Vagina (tissue), 2 donors: ENCODE data around the gene CAPN3. TPM values are rescaled to one million over a fixed set of nuclear protein-coding genes. Genes with fewer than 3 reads are reported as not detected.

Experiments
- DNase-seq, 2 donors: peaks; one replicate each; pipeline ENCODE4 v3.0.0-alpha.2; 2017; ENCODE audit errors: extremely low spot score in 2 of 2
- H3K27ac ChIP-seq: fragments of 200-600 bp; sonication (generic); one replicate; pipeline ENCODE4 v1.5.1; 2019
- H3K27me3 ChIP-seq: fragments of 200-600 bp; sonication (generic); one replicate; pipeline ENCODE4 v1.5.1; 2019
- H3K36me3 ChIP-seq, 2 donors: fragments of 200-600 bp; sonication (generic); one replicate each; pipeline ENCODE4 v1.5.1; 2017 to 2019
- H3K4me1 ChIP-seq: fragments of 200-600 bp; sonication (generic); one replicate; pipeline ENCODE4 v1.5.1; 2019
- H3K4me3 ChIP-seq, 2 donors: fragments of 200-600 bp; sonication (generic); 1 replicate in 1 of 2; 2 replicates in 1 of 2; pipeline ENCODE4 v1.5.1; 2016 to 2019
- H3K9me3 ChIP-seq: fragments of 200-600 bp; sonication (generic); one replicate; pipeline ENCODE4 v1.5.1; 2019
- CTCF ChIP-seq, 3 experiments: fragments of 450-650 bp in 2 of 3; fragments of 200-600 bp in 1 of 3; sonication (generic) in 1 of 3; IDR thresholded peaks; one replicate each; pipeline ENCODE4 v1.5.1; 2017 to 2019; ENCODE audit warnings: antibody characterized with exemption in 3 of 3, mild to moderate bottlenecking in 2 of 3, moderate library complexity in 2 of 3
- POLR2A ChIP-seq, 2 donors: fragments of 450-650 bp; IDR thresholded peaks; one replicate each; pipeline ENCODE4 v1.6.1; 2017; ENCODE audit warnings: antibody characterized with exemption in 2 of 2, mild to moderate bottlenecking in 2 of 2, moderate library complexity in 2 of 2
- POLR2AphosphoS5 ChIP-seq, 2 donors: sonication (generic); formaldehyde crosslinking; IDR thresholded peaks; one replicate each; pipeline ENCODE4 v1.9.0; 2017; ENCODE audit warnings: antibody characterized with exemption in 2 of 2, mild to moderate bottlenecking in 2 of 2, low read depth in 1 of 2; ENCODE audit not compliant: insufficient read depth in 1 of 2
- intact Hi-C: fragments of 100-400 bp; cut with DNase I; formaldehyde crosslinking; loops from one replicate; pipeline ENCODE4 v1.15.1; 2023
- total RNA-seq: library from RNA; depleted of rRNA; stranded (reverse); fragments of >200 nt; gene quantifications from one replicate; pipeline ENCODE4 v1.2.3, GENCODE V29; 2016

Gene CAPN3
- total RNA-seq, 1 donor from 2014 or later: 18.4 TPM

GRCh38 chr15:42421376-42421775 is 62.1 kb downstream of the CAPN3 start:
- no peaks in the 10 kb centered on the region for H3K4me1 ChIP-seq
- no peaks in the 10 kb centered on the region for H3K27me3 ChIP-seq
- intact Hi-C loops: no loop called here
- no peak overlapping the region for H3K27ac ChIP-seq
- no peaks in the 10 kb centered on the region for H3K9me3 ChIP-seq
- H3K36me3 ChIP-seq: peaks cover 0 to 89% of the 10 kb centered on the region in 2 donors
- no peak for DNase-seq
- H3K4me3 ChIP-seq: no peak overlapping the region
- no peak for TF ChIP-seq CTCF (IDR thresholded peaks at IDR 0.05)
- TF ChIP-seq POLR2AphosphoS5 (IDR thresholded peaks at IDR 0.05; ENCODE audit: insufficient read depth in 1 of 2, low read depth in 1 of 2): no peak
- no peak for TF ChIP-seq POLR2A (IDR thresholded peaks at IDR 0.05)

DNA sequence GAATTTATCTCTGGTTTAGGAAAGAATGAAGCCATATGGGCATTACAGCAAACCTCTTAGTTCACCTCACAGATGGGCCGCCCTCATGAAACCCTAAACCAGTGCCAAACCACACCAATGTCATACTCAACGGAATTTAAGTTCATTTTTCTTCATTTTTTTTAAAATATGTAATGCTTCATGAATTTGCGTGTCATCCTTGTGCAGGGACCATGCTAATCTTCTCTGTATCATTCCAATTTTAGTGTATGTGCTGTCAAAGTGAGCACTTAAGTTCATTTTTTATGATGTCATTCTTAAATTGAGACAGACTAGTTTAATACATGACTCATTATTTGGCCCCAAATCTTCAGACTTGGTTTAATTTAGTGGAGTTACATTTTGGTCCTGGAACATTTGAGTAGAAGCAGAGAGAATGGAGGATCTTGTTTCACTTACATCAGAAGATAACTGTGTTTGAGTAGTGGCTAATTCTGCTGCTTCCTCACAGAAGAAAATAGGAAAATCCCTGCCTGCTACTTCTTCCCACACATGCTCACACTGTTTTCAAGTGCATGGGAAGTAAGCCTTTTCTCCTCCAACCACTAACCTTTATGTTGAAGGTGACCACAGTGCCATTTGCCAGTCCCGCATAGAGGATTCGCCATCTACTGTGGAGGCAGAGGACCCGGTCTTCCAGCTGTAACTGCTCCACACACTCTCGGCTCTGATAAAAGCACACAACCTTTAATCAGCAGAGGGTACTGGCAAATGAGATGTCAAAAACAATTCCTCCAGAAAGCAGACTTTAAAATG is 68.3 kb downstream of the CAPN3 start:
- TF ChIP-seq POLR2AphosphoS5 (IDR thresholded peaks at IDR 0.05; ENCODE audit: insufficient read depth in 1 of 2, low read depth in 1 of 2) (peak in 1 of 2 donors; percentile 37), POLR2A (IDR thresholded peaks at IDR 0.05) (no peak)
- H3K27me3 ChIP-seq: no peaks in the 10 kb centered on the region
- peak overlapping the region; percentile 73 for H3K27ac ChIP-seq
- H3K36me3 ChIP-seq: peaks cover 0 to 83% of the 10 kb centered on the region in 2 donors
- peaks cover 10% of the 10 kb centered on the region for H3K4me1 ChIP-seq
- H3K9me3 ChIP-seq: no peaks in the 10 kb centered on the region
- H3K4me3 ChIP-seq: no peak overlapping the region
- intact Hi-C loops: no loop called here
- no peak for DNase-seq

DNA sequence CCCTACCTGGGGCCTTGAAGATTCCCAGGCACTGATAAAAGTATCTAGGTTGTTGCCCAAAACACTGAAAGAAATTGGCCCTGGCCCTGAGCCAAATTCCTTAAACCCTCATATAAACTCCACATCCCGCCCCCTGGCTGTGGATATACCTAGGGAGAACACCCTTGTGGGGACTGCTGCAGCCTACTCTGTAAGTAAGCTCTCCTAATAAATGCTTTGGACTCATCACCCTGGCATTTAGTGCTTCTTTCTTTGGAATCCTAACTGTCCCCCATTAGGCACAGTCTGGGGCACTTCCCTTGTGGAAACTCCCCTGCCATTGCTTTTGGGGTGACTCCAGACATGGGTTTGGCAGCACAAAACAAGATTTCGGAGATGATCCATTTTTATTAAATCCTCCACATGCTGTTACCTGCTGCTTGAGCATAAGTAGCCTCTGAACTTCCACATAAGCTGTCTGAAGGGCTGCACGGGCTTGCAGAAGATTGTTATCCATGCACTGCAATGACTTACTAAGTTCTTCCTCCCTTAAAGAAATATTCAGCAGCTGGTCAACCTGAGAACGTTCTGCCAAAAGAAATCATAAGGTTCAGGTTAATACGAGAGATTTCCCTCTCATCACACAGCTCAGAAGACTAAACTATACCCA is 85.2 kb downstream of the CAPN3 start:
- no peaks in the 10 kb centered on the region for H3K27me3 ChIP-seq
- no peak overlapping the region for H3K27ac ChIP-seq
- no peak overlapping the region for H3K4me3 ChIP-seq
- no peaks in the 10 kb centered on the region for H3K9me3 ChIP-seq
- intact Hi-C loops: no loop called here
- DNase-seq: no peak
- peaks cover 6% of the 10 kb centered on the region for H3K4me1 ChIP-seq
- no peak for TF ChIP-seq POLR2AphosphoS5 (IDR thresholded peaks at IDR 0.05; ENCODE audit: insufficient read depth in 1 of 2, low read depth in 1 of 2)
- no peak for TF ChIP-seq POLR2A (IDR thresholded peaks at IDR 0.05)
- no peak for TF ChIP-seq CTCF (IDR thresholded peaks at IDR 0.05)
- peaks cover 0 to 52% of the 10 kb centered on the region in 2 donors for H3K36me3 ChIP-seq

DNA sequence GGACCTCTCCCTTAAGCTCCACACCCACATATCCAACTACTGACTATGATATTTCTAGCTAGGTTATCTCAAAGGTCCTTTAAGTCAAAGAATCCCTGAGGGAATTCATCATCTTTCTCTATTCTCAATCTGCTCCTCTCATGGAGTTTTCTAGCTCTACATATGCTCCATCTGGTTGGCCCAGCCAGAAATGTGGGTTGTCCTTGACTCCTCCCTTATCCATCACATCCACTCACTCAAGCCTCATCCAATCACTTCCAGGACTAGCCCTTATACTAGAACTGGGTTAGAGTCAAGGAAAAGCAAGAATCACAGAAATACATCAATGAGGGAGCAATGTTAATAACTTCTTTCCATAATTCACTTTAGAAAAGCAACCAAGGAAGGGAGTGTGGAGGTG is 86.2 kb downstream of the CAPN3 start:
- intact Hi-C loops: no loop called here
- no peak for DNase-seq
- Histone ChIP-seq H3K27ac (no peak overlapping the region), H3K27me3 (no peaks in the 10 kb centered on the region), H3K36me3 (peaks cover 0 to 48% of the 10 kb centered on the region in 2 donors), H3K9me3 (no peaks in the 10 kb centered on the region), H3K4me3 (no peak overlapping the region), H3K4me1 (peaks cover 12% of the 10 kb centered on the region)
- TF ChIP-seq POLR2AphosphoS5 (IDR thresholded peaks at IDR 0.05; ENCODE audit: insufficient read depth in 1 of 2, low read depth in 1 of 2): no peak
- no peak for TF ChIP-seq CTCF (IDR thresholded peaks at IDR 0.05)
- no peak for TF ChIP-seq POLR2A (IDR thresholded peaks at IDR 0.05)

DNA sequence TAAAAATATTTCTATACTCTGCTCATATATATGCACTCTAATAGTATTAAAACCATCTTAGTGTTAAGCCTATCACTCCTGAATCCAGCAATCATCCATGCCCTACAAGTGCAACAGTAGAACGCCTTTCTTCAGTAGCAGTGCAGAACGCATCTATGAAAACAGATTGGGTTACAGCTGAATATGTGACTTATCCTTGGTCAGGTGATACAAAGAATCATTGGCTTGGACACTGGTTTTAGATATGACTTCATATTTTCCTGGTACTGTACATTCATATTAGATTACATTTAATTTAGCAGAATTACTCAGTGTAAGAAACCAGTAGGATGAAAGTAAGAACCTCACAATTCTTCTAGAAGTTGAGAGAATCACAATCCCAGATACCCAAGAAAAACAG is 88.3 kb downstream of the CAPN3 start:
- Histone ChIP-seq H3K27me3 (no peaks in the 10 kb centered on the region), H3K9me3 (no peaks in the 10 kb centered on the region), H3K4me1 (peaks cover 12% of the 10 kb centered on the region), H3K4me3 (no peak overlapping the region), H3K36me3 (peaks cover 0 to 54% of the 10 kb centered on the region in 2 donors), H3K27ac (no peak overlapping the region)
- TF ChIP-seq POLR2A (IDR thresholded peaks at IDR 0.05) (no peak), POLR2AphosphoS5 (IDR thresholded peaks at IDR 0.05; ENCODE audit: insufficient read depth in 1 of 2, low read depth in 1 of 2) (no peak), CTCF (IDR thresholded peaks at IDR 0.05) (no peak)
- no peak for DNase-seq
- intact Hi-C loops: no loop called here
